Measurements from ENCODE around the gene ATP2C2. TPM values are rescaled to one million over a fixed set of nuclear protein-coding genes. Genes with fewer than 3 reads are reported as not detected.

The ATP2C2 gene
- total and polyA plus RNA-seq, 9 of the 15 experiments (the other 6 are each of a cell fraction or from before 2014, with no cell fraction given), result 0.75 TPM; not detected in 8

GRCh38 chr16:84347161-84347560, 21.2 kb upstream of the ATP2C2 start (continued):
- TF ChIP-seq TCFL5 (CRISPR knock-in tag; conservative IDR thresholded peaks at IDR 0.05), result no peak
- no peak for TF ChIP-seq CBFA2T2 (conservative IDR thresholded peaks at IDR 0.05)
- TF ChIP-seq HIVEP1 (CRISPR knock-in tag; IDR thresholded peaks at IDR 0.05), result no peak
- TF ChIP-seq KDM5B (IDR thresholded peaks at IDR 0.05; ENCODE audit: insufficient replicate concordance, low read depth, low read length), result no peak
- no peak for TF ChIP-seq PYGO2 (tag; IDR thresholded peaks at IDR 0.05)

GRCh38 chr16:84348386-84348888, 19.9 kb upstream of the ATP2C2 start:
- BruUV-seq (replicated peaks), result no TSS peak
- H3K79me2 ChIP-seq (ENCODE audit: control insufficient read depth, insufficient read depth, low read length), result no peaks in the 10 kb centered on the region
- no peaks in the 10 kb centered on the region for H3K36me3 ChIP-seq (ENCODE audit: control insufficient read depth, insufficient read depth, low read length)
- H3K9ac ChIP-seq (ENCODE audit: insufficient read depth in 1 of 2, low read depth in 2 of 2, low read length in 2 of 2), result no peak overlapping the region
- intact Hi-C loops (cut with micrococcal nuclease) (no loop called here), in situ Hi-C loops (cut with MboI) (no loop called here)
- POLR2A ChIA-PET, result interaction anchor here (0.7 kb wide), 1 partner anchor 46 kb away, joined by 3 read pairs; no protein-coding TSS in a partner anchor
- WGBS (ENCODE audit: insufficient coverage, low coverage, missing lambda C conversion rate), result 1% methylated on average over 6 of the region's 6 CpGs
- CTCF ChIA-PET (ENCODE audit: low intra/inter-chr PET ratio), result no interaction called here
- peaks cover 8% of the 10 kb centered on the region; the same call in 1 of the 2 replicates for H4K20me1 ChIP-seq (replicated peaks; ENCODE audit: control insufficient read depth, insufficient read depth, low read length)
- H3K4me1 ChIP-seq (replicated peaks in 1 of 2; ENCODE audit: control insufficient read depth in 2 of 2, insufficient read depth in 2 of 2, low read length in 2 of 2), result no peaks in the 10 kb centered on the region
- FAIRE-seq, result no peak
- no peaks in the 10 kb centered on the region for H3K9me3 ChIP-seq (replicated peaks; ENCODE audit: control insufficient read depth, insufficient read depth, low read depth, low read length)
- H3K27me3 ChIP-seq (ENCODE audit: control insufficient read depth in 2 of 2, insufficient read depth in 2 of 2, low read length in 2 of 2), result peaks cover 54 to 79% of the 10 kb centered on the region in 2 experiments
- no peak for ATAC-seq
- H2AFZ ChIP-seq (ENCODE audit: low read depth, low read length), result no peak overlapping the region
- H3K4me3 ChIP-seq, result no peak overlapping the region
- no peak overlapping the region for H3K4me2 ChIP-seq (ENCODE audit: insufficient read depth, low read length)
- H3K9me1 ChIP-seq (ENCODE audit: control insufficient read depth, insufficient read depth, low read length), result no peaks in the 10 kb centered on the region
- DNase-seq (ENCODE audit: extremely low read depth in 1 of 4, low spot score in 3 of 4), result no peak
- H3K27ac ChIP-seq (ENCODE audit: extremely low read depth, low read depth, low read length), result no peak overlapping the region
- TF ChIP-seq NFIC (IDR thresholded peaks at IDR 0.05), result no peak
- no peak for TF ChIP-seq ZNF407 (IDR thresholded peaks at IDR 0.05; ENCODE audit: low read depth)
- TF ChIP-seq ZNF511 (CRISPR knock-in tag; IDR thresholded peaks at IDR 0.05), result no peak
- no peak for TF ChIP-seq POLR2G (IDR thresholded peaks at IDR 0.05; ENCODE audit: low read depth, low read length)

Data from K562 (cell line).